Endothelial cell of umbilical vein (primary cell): ENCODE data around the gene LINGO4.

Experiments used
- CTCF ChIP-seq, 2 donors: IDR thresholded peaks; 1 replicate in 1 of 2; 2 replicates in 1 of 2; pipeline ENCODE4 v1.5.1; 2011; ENCODE audit warnings: low read length in 2 of 2, mild to moderate bottlenecking in 2 of 2, moderate library complexity in 2 of 2, control low read depth in 1 of 2, inconsistent platforms in 1 of 2, low read depth in 1 of 2; ENCODE audit not compliant: insufficient read depth in 1 of 2; ENCODE audit errors: extremely low read depth in 1 of 2
- FOS ChIP-seq: IDR thresholded peaks from 2 replicates; pipeline ENCODE4 v1.6.1; 2011; ENCODE audit warnings: mild to moderate bottlenecking, low read length, moderate library complexity, borderline replicate concordance; ENCODE audit not compliant: insufficient read depth
- MAX ChIP-seq: IDR thresholded peaks from 2 replicates; pipeline ENCODE4 v1.6.1; 2011; ENCODE audit not compliant: insufficient read depth, insufficient read length
- MYC ChIP-seq: IDR thresholded peaks from one replicate; pipeline ENCODE4 v1.6.1; 2011; ENCODE audit warnings: mild to moderate bottlenecking, low read depth, low read length
- POLR2A ChIP-seq: IDR thresholded peaks from 2 replicates; pipeline ENCODE4 v1.6.1; 2012; ENCODE audit warnings: low read depth, mild to moderate bottlenecking, control low read depth, low read length
- POLR2AphosphoS5 ChIP-seq: IDR thresholded peaks from 2 replicates; pipeline ENCODE4 v1.6.1; 2012; ENCODE audit warnings: low read depth, mild to moderate bottlenecking, control low read depth, low read length, moderate library complexity; ENCODE audit not compliant: insufficient read depth

- TF ChIP-seq CTCF (IDR thresholded peaks at IDR 0.05; ENCODE audit: extremely low read depth in 1 of 2, insufficient read depth in 1 of 2, low read depth in 1 of 2, low read length in 2 of 2) (no peak), POLR2AphosphoS5 (no peak), POLR2A (no peak), FOS (no peak), MAX (no peak), MYC (no peak)
Observed at GRCh38 chr1:151819976-151820623, 14.9 kb upstream of the LINGO4 start.
